ENCODE data around the gene SLC4A7.
"Not testable (repeated sequence)": the region's sequence is repeated elsewhere in the genome, so short reads cannot be mapped to it uniquely, and the experiment has no call there.

SLC4A7 gene

DNA sequence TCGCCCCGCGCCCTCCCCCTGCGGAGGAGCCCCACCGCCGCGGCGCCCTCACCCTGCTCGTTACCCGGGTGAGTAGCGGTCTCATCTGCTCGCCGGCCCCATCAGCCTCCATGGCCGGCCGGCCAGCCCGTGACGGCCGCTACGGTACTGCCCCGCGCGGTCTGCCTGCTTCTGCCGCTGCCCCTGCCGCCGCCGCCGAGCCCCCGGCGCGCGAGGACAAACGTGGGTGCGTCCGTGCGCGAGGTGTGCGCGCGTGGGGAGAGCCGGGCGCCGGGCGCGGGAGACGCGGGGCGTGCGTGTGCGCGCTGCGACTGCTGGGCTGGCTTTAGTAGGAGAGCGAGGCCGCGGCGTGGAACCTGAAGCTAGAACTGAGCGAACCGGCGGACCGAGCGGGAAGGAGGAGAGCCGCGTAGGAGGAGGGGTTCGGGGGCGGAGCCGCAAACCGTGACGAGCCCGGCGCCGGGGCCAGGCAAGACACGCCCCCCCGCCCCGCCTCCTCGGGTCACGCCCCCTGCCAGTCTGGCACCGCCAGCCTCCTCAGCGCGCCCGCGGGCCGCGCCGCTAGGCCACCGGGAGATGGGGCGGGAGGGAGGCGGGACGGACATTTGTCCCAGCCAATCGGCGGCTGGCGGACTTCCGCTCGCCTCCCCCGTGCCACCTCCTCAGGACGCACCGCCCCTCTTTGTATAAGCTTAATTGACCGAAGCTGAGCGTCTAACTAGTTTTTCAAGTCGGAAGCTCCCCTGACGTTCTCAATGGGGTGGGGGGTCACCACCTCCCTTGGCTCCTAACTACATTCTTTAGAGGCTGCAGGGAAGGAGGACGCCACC lies at the start of gene SLC4A7:
Gene SLC4A7 (minus strand): TSS at position 370 of the 830 bp plus-strand sequence. CDS start 258 bp downstream, at position 112.
- peak; percentile 92 for DNase-seq

DNA sequence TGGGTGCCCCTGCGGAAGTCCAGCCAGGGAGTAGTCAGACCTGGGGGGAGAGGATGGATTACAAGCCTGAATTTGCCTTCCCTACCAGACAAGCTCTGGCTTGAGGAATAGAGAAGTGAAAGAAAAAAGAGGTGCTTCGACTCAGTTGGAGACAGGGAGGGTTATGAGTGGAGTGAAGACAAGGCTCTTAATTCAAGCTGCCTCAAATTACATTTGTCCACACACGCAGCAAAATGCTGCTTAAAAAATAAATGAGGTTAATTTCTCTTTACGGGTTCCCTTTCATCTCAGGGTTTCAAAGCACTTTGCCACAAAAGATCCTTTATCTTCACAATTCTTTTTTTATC lies 49.0 kb upstream of the SLC4A7 start:
- DNase-seq = no peak

DNA sequence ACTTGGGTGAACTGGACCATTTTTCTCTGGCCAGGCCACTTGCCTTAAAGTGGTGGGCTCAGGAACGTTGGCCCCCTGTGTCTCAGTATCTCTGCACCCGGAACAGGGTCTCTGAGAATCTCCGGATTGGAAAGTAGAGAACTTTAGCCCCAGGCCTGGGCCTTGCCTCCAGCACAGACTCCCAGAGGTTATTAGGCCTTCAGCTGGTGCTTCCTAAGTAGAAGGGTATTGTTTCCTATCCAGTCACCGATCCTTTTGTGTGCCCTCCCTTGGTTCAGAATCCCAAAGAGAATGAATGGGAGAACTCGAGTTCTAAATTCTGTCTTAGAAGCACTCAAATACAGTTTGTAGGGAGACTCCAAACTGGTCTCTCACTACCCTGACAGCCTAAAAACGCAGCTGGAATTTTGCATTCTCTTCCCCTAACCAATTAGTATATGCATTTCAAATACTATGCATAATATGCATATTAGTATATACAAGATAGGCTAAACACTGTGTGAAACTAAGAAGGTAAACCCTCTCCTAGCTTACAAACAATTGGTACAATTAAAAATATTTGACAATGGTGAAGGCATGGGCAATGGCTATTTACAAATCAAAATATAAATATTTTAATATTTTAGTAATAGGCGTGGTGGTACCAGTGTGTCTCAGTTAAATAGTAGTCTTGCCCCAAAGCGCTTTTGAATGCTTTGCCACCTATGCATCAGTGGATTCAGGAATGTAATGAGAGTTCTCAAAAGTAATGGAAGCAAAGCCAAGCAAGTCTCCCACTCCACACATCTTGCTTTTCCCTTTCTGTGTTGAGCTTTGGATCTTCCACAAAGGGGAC lies 48.5 kb upstream of the SLC4A7 start:
- DNase-seq = no peak

DNA sequence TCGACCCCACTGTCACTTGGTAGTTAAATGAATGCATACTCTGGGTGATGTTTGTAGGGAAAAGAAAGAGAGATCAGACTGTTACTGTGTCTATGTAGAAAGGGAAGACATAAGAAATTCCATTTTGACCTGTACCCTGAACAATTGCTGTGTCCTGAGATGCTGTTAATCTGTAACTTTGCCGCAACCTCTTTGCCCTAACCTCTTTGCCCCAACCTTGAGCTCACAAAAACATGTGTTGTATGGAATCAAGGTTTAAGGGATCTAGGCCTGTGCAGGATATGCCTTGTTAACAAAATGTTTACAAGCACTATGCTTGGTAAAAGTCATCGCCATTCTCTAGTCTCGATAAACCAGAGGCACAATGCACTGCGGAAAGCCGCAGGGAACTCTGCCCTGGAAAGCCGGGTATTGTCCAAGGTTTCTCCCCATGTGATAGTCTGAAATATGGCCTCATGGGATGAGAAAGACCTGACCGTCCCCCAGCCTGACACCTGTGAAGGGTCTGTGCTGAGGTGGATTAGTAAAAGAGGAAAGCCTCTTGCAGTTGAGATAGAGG lies 47.1 kb upstream of the SLC4A7 start:
- not testable (repeated sequence) for DNase-seq

GRCh38 chr3:27528791-27529190 lies 44.6 kb upstream of the SLC4A7 start:
- no peak for DNase-seq

- no peak for DNase-seq
These were observed 42.6 kb upstream of the SLC4A7 start for GRCh38 chr3:27526614-27527315.

DNA sequence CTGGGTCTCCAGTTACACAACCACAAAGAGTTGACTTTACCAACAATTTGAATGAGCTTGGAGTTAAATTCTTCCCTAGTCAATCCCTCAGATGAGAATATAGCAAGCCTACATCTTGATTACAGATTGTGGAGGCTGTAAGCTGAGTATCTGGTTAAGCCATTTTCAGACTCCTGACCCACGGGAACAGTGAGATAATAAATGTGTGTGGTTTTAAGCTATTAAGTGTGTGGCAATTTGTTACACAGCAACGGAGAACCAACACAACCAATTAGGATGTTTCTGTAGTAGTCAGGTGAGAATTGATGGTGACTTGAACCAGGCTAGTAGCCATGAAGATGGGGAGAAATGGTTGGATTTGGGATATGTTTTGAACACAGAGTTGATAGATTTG lies 37.7 kb upstream of the SLC4A7 start:
- DNase-seq = no peak

DNA sequence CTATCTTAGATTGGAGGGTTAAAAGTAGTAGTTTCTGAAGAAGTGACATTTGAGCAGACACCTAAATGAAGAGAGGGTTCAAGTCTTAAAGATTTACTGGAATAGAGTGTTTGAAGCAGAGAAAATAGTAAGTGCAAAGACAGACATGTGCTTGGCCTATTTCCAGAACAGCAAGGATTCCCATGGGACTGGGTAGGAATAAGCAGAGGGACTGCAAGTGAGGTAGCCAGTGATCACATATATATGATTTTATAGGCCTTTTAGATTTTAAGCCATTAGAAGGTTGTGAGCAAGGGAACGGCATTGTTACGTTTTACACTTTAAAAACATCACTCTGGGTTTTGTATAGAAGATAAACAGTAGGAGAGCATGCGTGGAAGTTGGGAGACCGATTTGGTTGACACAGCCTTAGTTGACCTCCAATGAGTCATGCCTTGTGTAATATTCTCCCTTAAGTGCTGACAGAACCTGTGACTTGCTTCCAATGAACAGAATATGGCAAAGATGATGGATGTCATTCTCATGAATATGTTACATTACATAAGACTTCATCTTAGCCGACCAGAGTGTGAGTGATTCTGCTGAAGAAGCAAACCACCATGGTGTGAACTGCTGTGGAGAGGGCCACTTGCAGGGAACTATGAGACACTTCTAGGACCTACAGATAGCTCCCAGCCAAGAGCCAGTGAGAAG lies 37.1 kb upstream of the SLC4A7 start:
- no peak for DNase-seq

GRCh38 chr3:27511724-27512422 lies 27.7 kb upstream of the SLC4A7 start:
- no peak for DNase-seq

GRCh38 chr3:27509376-27509775 lies 25.2 kb upstream of the SLC4A7 start:
- no peak for DNase-seq

DNA sequence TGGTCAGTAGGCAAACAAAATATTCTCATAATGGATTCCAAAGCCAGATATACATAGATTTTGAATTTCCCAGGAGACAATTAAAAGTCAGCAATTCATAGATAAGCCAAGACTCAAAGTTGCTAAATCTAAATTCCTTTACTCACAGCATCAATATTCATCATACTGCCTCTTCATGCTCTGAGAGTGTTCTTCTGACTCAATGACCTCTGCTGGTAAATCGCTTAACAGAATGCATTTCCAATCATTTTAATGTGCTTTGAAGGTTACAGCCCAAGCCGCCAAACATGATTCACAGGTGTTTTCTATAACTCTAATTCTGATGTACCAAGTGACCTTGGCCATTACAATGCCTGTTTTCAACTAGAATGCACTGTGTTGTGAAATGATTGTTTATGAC lies 24.2 kb upstream of the SLC4A7 start:
- DNase-seq = no peak

DNA sequence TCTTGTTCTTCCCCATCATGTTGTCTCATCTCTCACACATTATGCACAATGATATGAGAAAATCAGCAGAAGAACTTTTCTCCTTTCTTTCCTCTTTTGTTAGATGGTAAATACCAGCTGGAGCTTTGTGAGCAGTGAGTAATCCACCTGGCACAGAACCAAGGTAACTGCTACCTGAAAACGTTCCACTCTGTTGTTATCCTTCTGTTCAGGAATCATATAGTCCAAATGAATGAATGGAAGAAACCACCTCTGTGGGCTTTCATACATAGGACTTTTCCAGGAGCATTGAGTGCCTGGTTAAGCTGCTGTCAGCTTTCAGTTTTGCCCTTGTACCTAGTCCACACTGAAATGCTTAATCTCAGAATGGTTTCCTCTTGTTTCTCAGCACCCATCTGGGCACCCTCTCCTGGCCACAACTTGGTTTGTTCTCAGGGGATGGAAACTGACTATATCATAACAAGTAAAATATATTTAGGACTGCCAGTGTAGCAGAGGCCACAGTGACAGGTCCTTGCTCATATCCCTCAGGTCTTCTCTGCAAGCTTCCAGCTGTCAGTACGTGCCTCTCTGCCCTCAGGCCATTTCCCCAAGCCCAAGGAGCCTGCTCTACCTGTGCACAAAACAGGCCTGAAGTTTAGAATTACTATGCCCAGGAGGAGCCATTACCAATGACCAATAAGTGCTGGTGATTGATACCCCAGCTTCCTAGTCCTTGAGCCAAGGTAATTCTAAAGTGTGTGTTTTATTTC lies 23.5 kb upstream of the SLC4A7 start:
- peak; percentile 48 for DNase-seq

- DNase-seq = no peak
These were observed 22.9 kb upstream of the SLC4A7 start for GRCh38 chr3:27507111-27507510.

DNA sequence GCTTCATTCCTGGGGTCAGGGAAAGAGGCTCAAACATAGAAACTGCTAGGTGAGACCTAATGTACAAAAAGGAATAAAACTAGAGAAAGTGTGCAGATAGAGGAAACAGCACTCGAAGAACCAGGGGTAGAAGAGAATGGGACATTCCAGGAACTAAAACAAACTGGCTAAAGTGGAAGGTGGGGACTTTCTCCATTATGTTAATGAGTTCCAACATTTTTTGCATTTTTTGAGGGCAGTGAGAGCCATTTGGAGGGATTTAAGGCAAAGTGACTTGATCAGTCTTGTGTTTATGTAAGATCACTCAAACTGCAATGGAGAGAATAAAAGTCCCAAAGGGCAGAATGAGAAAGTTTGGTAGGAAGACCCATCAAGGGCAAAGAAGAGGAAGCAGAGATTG lies 20.6 kb upstream of the SLC4A7 start:
- DNase-seq = no peak

- DNase-seq = no peak
These were observed 19.3 kb upstream of the SLC4A7 start for GRCh38 chr3:27503526-27503925.

DNA sequence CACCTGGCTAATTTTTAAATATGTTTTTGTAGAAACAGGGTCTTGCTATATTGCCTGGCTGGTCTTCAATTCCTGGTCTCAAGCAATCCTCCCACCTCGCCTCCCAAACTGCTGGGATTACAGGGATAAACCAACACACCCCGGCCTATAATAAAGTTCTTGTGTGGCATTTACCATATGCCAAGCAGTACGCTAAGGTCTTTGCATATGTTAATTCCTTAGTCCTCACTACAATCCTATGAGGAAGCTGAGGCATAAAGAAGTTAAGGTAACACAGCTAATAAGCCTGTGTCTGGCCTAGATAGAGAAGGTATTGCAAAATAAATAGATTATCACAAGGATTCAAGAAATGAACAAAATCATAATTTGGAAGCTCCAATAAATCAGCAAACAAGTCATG lies 17.6 kb upstream of the SLC4A7 start:
- no peak for DNase-seq

DNA sequence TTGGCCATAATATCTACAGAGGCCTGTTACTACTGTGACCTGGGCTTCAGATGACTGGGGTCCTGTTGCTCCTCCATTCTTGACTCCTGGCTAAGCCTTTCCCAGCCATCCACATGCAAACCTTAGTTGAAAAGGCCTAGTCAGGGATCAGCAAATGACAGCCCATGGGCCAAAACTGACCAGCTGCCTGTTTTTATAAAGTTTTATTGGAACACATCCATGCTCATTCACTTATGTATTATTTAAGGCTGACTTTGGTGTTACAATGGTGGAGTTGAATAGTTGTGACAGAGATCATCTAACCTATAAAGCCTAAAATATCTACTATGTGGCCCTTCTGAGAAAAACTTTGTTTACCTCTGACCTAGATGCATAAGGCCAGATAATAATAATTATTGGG lies 16.8 kb upstream of the SLC4A7 start:
- DNase-seq = no peak

- no peak for DNase-seq
These were observed 15.9 kb upstream of the SLC4A7 start for GRCh38 chr3:27500035-27500434.

DNA sequence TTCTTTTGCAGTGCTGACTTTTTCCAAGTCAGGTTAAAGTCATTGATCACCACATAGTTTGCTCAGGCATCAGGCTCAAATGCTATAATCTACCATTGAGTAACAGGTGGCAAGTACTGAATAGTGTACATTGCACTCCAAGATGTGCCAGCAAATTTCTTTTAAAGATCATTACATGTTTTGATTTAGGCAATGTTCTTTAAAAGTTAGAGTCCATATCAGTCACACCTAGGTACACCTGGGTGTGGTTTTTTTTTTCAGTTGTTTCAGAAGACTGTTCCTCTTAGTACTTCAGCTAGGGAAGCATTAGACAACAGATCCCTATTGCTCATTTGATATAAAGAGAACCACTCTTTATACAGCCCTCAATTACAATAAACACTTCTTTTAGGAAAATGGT lies 10.6 kb upstream of the SLC4A7 start:
- no peak for DNase-seq

DNA sequence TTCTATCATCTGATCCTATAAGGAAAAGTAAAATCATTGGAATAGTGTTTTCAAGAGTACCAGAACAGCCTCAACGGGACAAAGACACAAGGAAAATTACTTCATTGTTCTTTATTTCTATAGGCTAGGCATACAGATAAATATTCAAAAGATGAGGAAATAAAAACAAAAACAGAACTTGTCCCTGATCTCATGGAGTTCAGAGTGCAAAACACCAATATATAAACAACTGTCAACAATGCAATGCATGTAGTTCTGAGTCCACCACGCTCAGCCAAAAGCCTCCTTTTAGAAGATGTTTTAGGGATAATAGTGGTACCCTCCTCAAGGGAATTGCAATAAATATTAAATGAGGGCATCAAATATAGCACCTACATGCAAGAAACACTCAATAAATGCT lies 4.6 kb upstream of the SLC4A7 start:
- DNase-seq = no peak

DNA sequence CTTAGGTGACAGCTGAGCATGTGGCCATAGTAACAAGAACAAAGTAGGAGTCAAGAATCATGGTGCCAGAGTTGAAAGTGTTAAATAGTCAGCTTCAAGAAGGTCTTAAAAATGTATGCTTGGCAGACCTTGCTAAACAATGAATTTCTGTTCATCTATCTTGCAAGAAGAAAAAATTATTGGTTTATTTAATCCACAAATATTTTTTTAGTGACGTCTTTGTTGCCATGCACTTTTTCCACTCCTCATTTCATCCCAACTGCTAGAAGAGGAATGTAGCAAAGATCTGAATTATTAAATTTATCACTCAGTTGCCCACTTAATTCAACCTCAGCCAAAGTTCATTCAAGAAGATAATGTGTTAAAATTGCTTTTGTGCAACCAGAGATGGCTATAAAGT lies 3.2 kb upstream of the SLC4A7 start:
- no peak for DNase-seq

All from NCI-H146 (cell line).